ENCODE data around the gene DIO3.
A peak's percentile ranks its signal among the peaks of the same experiment; 100 is the strongest.
"Not testable (repeated sequence)": the region's sequence is repeated elsewhere in the genome, so short reads cannot be mapped to it uniquely, and the experiment has no call there.

Gene DIO3

GRCh38 chr14:101542391-101542790 is 18.9 kb upstream of the DIO3 start:
- no peak for DNase-seq (ENCODE audit: low read depth, low spot score)

DNA sequence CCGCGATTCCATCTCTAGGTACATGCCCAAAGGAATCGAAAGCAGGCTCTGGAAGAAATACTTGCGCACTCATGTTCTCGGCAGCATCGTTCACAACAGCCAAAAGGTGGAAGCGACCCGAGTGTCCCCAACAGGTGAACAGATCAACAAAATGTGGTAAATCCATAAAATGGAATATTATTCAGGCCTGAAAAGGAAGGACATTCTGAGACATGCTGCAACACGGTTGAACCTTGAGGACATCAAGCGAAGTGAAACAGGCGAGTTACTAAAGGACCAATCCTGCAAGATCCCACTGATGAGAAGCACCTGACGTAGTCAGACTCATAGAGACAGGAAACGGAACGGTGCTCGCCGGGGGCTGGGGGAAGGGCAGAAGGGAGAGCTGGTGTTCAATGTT is 17.5 kb upstream of the DIO3 start:
- DNase-seq (ENCODE audit: low read depth, low spot score) = no peak

GRCh38 chr14:101544550-101544949 is 16.7 kb upstream of the DIO3 start:
- no peak for DNase-seq (ENCODE audit: low read depth, low spot score)

GRCh38 chr14:101546706-101547105 is 14.6 kb upstream of the DIO3 start:
- DNase-seq (ENCODE audit: low read depth, low spot score) = no peak

- no peak for DNase-seq (ENCODE audit: low read depth, low spot score)
These were observed 14.1 kb upstream of the DIO3 start for GRCh38 chr14:101547107-101547738.

- DNase-seq (ENCODE audit: low read depth, low spot score) = no peak
These were observed 13.2 kb upstream of the DIO3 start for GRCh38 chr14:101547961-101548669.

DNA sequence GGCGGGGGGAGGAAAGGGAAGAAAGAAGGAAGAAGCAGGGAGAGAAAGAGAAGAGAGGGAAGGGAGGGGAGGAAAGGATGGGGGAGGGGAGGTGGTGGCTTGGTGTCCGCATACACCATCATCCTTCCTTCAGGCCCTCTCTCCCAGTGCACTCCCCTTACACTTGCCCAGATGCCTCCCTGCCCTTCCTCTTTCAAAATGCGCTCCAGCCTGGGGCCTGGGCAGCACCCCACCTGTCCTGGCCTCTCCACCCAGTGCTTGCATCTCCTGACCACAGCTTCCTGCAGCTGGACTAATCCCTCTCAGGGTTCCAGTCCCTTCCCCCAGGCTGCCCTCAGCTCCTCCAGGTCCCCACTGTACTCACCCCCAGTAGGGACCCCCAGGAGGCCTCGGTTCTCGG is 12.6 kb upstream of the DIO3 start:
- no peak for DNase-seq (ENCODE audit: low read depth, low spot score)

- no peak for DNase-seq (ENCODE audit: low read depth, low spot score)
These were observed 12.1 kb upstream of the DIO3 start for GRCh38 chr14:101549154-101549553.

- DNase-seq (ENCODE audit: low read depth, low spot score) = not testable (repeated sequence)
These were observed 10.9 kb upstream of the DIO3 start for GRCh38 chr14:101550202-101550912.

DNA sequence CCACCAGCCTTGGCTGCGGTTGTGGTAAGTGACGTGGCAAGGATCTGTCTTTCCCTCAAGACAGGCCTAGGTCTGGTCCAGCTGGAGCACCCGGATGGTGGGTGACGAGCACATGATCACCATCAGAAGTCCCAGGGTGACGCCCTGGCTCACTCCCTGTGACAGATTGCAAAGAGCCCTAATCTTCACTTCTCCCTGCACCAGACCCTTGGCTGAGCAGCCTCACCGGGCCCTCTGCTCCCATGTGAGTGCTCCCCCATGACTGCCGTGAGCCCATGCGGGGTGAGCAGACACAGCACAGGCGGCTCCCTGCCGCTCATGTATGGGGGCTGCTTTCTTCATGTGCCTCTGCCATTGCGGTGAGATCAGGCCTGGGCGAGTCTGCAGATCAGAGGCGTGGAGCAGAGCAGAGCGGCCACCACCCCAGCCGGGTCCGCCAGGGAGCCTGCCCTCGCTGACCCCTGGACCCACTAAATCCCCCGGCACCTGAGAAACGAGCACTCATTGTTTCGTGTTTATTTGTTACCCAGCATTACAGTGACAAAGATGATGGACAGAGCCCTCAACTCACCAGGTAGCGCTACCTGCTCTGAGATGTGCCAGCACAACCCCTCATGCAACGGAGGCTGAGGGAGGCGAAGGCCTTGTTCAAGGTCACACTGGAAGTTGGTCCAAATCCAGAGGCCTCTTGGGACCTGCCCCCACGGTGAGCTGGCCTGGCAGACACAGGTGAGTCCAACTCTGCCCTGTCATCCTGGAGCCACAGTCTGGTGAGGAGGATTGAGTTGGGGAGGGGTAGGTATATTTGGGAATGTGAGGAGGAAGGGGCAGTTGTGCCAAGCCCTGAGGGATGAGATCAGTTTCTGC is 9.3 kb upstream of the DIO3 start:
- DNase-seq (ENCODE audit: low read depth, low spot score) = no peak

GRCh38 chr14:101552786-101553231 is 8.5 kb upstream of the DIO3 start:
- DNase-seq (ENCODE audit: low read depth, low spot score) = no peak

GRCh38 chr14:101553393-101553792 is 7.9 kb upstream of the DIO3 start:
- DNase-seq (ENCODE audit: low read depth, low spot score) = no peak

GRCh38 chr14:101553931-101554330 is 7.4 kb upstream of the DIO3 start:
- DNase-seq (ENCODE audit: low read depth, low spot score) = no peak

DNA sequence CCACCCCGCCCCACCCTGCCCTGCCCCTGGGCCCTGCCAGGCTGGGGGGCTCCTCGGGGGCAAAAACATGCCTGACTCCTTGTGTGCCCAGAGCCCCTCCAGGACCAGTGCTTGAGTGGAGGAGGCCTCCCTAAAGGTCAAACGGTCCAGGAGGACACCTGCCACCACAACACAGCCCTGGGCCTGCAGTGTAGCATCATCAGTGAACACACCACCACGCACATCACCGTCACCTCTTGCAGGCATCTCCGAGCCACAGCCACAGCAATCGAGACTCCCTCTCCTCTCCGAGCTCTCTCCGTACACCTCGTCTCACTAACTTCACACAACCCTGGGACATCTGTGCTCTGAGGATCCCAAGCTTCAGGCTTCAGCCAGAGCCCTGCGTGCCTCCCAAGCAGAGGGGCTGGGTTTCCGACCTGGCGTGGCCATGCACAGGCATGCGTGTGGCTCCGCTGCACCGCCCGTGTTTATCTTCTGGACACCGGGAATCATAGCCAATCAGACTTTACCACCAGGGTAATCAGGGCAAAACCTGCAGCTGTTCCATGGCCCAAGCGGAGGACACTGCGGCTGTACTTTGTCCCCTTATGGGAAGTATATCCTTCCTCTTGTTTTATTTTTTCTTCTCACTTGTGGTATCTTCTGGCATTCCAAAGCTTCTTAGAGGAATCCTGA is 6.2 kb upstream of the DIO3 start:
- DNase-seq (ENCODE audit: low read depth, low spot score) = no peak

DNA sequence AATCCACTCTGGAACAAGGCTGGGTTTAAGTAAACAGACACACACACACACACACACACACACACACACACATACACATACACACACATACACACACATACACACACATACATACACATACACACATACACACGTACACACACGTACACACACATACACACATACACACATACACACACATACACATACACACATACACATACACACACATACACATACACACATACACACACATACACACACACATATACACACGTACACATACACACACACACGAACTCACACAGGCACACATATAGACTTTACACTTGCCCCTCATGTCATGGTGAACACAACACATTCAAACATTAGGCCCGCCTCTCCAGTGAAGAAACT is 5.6 kb upstream of the DIO3 start:
- DNase-seq (ENCODE audit: low read depth, low spot score) = not testable (repeated sequence)

DNA sequence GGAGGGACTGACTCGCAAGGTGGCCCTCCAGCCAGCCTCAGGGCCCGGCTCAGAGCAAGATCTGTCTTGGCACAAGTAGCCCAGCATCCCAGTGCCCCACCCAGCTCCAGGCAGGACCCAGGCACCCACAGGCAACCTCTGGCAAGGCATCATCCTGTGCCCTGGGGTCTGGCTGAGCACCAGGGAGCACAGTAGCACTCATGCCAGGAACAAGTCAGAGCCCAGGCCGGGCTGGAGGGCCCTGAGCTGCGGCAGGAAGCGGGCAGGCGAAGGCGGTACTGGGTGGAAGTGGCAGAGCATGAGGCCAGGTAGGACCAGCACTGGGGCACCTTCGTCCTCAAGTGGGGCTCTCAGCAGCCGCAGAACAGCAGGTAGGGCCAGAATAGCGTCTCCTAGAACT is 5.2 kb upstream of the DIO3 start:
- no peak for DNase-seq (ENCODE audit: low read depth, low spot score)

- DNase-seq (ENCODE audit: low read depth, low spot score) = no peak
These were observed 4.6 kb upstream of the DIO3 start for GRCh38 chr14:101556566-101557320.

GRCh38 chr14:101557321-101557695 is 4.0 kb upstream of the DIO3 start:
- DNase-seq (ENCODE audit: low read depth, low spot score) = no peak

DNA sequence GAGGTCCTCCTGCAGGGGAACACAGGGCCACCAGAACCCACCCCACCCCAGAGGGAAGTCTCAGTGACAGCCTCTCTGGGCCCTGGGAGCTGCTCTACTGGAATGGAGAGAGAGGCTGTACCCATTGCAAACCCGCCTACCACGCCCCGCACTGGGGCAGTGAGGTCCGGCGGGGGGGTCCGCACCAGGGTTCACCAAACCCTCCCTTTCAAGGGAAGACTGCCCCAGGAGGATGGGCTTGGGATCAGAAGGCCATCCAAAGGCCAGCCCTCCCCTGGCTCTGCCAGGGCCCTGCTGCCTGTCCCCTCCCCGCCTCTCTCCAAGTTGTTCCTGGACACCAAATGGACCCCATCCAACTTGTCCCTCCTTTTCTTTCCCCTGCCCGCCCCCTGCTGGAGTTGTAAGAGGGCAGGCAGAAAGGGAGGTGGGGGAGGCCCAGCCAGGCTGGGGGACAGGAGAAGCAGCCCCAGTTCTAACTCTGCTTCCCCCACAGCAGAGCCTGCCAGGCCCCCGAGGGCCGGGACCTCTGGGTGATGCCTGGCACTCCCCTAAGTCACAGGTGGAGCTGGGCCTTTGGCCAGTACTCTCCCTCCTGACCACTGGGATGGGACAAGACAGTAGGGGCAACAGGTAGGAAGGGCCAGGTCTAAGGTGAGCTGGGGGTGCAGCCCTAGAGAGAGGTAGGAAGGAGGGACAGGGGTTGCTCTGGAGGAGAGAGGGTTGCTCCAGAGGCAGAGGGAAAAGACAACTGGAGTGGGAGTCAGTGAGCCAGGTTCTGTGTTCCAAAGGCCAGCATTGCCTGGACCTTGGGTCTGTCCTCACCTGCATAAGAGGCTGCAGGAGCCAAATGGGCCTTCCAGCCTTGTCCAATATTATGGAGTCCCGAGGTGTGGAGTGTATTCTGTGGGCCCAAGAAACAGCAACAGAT is 3.2 kb upstream of the DIO3 start:
- DNase-seq (ENCODE audit: low read depth, low spot score) = peak; percentile 32

All from ELF-1 (cell line).